ENCODE data around the gene ATP13A4.

ATP13A4 gene

DNA sequence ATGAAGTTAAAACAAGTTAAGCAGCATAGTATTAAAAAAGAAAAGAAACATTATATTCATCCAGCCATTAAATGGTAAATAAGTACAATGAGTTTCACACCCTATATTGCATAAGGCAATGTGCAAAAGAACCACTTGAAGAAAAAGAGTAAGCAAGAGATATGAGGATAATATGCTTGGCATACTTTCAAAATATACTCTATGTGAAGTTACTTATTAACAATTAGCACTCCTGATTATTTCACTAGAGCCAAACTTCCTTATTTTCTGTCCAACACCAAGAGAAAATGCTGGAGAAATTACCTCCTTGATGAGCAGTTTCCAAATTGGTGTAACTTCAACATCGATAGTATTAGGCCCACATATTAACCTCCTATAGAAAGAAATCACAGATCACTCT is 63.7 kb downstream of the ATP13A4 start:
- Mint-ChIP-seq H3K36me3 (no peaks in the 10 kb centered on the region), H3K9me3 (ENCODE audit: low read depth) (no peaks in the 10 kb centered on the region), H3K4me3 (no peak overlapping the region), H3K27me3 (no peaks in the 10 kb centered on the region), H3K27ac (no peak overlapping the region), H3K4me1 (ENCODE audit: low read depth) (no peaks in the 10 kb centered on the region)

DNA sequence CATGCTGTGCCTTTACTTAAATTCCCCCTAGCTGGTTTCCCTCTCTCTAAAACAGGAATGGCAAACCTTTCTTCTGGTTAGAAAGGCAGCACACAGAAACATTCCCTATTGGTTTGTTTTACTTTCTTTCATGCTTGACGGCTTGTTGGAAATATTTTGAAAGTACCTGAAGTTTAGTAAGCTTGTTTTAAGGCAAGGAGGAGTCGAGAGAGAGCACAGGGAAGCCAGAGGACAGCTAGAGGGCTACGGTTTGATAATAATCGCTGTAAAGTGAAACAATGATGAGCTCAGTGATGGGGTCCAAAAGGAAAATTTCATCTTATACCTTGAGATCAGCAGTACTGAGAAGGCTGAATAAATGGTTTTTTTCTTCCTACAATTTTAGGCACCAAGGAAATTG is 64.1 kb downstream of the ATP13A4 start:
- H3K9me3 Mint-ChIP-seq (ENCODE audit: low read depth), result no peaks in the 10 kb centered on the region
- no peaks in the 10 kb centered on the region for H3K4me1 Mint-ChIP-seq (ENCODE audit: low read depth)
- no peak overlapping the region for H3K4me3 Mint-ChIP-seq
- H3K27ac Mint-ChIP-seq, result no peak overlapping the region
- H3K36me3 Mint-ChIP-seq, result no peaks in the 10 kb centered on the region
- H3K27me3 Mint-ChIP-seq, result no peaks in the 10 kb centered on the region

- Mint-ChIP-seq H3K4me3 (no peak overlapping the region), H3K27ac (no peak overlapping the region), H3K36me3 (peaks cover under 1% of the 10 kb centered on the region), H3K4me1 (ENCODE audit: low read depth) (no peaks in the 10 kb centered on the region), H3K27me3 (no peaks in the 10 kb centered on the region), H3K9me3 (ENCODE audit: low read depth) (no peaks in the 10 kb centered on the region)
These were observed 64.7 kb downstream of the ATP13A4 start for GRCh38 chr3:193489949-193490348.

DNA sequence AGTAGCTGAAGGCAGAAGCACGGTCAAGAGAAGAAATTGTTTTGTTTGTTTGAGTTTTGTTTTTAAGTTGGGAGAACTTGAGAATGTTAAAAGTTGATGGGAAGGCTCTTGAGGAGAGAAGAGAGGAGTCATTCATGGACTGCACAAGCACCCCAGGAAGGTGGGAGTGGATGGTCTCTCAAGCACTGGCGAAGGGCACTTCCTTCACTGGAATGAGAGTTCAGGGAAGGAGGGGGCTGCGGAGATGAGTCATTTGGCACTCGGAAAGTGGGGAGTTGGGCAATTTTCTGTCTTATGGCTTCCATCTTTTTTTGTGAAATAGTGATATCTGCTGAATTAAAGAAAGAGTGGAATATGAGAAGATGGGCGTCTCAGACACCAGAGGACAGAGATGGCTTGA is 66.0 kb downstream of the ATP13A4 start:
- Mint-ChIP-seq H3K4me1 (ENCODE audit: low read depth) (no peaks in the 10 kb centered on the region), H3K27ac (no peak overlapping the region), H3K4me3 (no peak overlapping the region), H3K9me3 (ENCODE audit: low read depth) (no peaks in the 10 kb centered on the region), H3K36me3 (peaks cover 2% of the 10 kb centered on the region), H3K27me3 (no peaks in the 10 kb centered on the region)

DNA sequence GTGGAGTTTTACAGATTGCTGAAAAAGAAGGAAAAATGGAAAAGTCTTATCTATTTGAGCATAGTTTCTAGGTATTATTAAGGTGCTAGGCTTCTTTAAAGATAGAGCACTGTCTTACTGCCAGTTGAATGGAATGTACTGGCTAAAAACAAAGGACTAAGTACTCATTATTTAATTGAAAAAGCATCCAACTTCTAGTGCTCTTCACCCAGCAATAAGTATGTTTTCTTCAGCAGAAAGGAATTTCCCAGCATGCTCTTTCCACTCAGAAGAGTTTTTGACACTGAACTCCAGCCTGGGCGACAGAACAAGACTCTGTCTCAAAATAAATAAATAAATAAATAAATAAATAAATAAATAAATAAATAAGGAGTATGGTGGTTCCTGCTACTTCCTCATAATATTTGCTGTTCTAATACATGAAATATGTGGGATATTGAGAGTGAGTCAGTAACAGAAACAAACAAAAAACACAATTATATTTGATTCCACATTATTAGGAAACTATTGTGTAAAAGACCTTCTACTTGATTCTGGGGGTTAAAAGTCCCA is 70.6 kb downstream of the ATP13A4 start:
- H3K4me3 Mint-ChIP-seq, result no peak overlapping the region
- no peaks in the 10 kb centered on the region for H3K4me1 Mint-ChIP-seq (ENCODE audit: low read depth)
- H3K27ac Mint-ChIP-seq, result no peak overlapping the region

GRCh38 chr3:193481436-193481835 is 73.3 kb downstream of the ATP13A4 start:
- Mint-ChIP-seq H3K36me3 (peaks cover 10% of the 10 kb centered on the region), H3K9me3 (ENCODE audit: low read depth) (no peaks in the 10 kb centered on the region), H3K27ac (no peak overlapping the region), H3K4me1 (ENCODE audit: low read depth) (no peaks in the 10 kb centered on the region), H3K4me3 (no peak overlapping the region), H3K27me3 (no peaks in the 10 kb centered on the region)

More for the DNA sequence above, 70.6 kb downstream of the ATP13A4 start:
- Mint-ChIP-seq H3K36me3 (peaks cover 10% of the 10 kb centered on the region), H3K27me3 (no peaks in the 10 kb centered on the region), H3K9me3 (ENCODE audit: low read depth) (no peaks in the 10 kb centered on the region)

- Mint-ChIP-seq H3K27ac (no peak overlapping the region), H3K4me3 (no peak overlapping the region), H3K36me3 (no peaks in the 10 kb centered on the region), H3K9me3 (ENCODE audit: low read depth) (no peaks in the 10 kb centered on the region), H3K27me3 (no peaks in the 10 kb centered on the region), H3K4me1 (ENCODE audit: low read depth) (no peaks in the 10 kb centered on the region)
These were observed 80.2 kb downstream of the ATP13A4 start for GRCh38 chr3:193474446-193474845.

DNA sequence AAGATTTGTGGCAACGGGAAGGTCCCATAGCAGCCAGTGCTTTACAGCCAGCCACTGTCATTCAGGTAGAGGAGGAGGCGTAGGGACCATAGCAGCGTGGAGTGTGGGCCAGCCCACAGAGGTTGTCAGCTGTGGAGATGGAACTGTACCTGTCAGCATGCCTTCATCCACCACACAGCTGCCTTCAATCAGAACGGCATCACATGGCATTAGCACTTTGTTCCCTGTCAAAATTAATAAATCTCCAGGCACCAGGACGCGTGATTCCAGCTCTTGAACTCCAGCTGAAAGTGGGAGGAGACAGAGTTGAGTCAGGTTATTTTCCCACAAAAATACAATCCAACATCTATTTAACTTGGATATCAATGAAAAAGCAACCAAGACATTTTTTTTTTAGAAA is 84.0 kb downstream of the ATP13A4 start:
- no peak overlapping the region for H3K4me3 Mint-ChIP-seq

DNA sequence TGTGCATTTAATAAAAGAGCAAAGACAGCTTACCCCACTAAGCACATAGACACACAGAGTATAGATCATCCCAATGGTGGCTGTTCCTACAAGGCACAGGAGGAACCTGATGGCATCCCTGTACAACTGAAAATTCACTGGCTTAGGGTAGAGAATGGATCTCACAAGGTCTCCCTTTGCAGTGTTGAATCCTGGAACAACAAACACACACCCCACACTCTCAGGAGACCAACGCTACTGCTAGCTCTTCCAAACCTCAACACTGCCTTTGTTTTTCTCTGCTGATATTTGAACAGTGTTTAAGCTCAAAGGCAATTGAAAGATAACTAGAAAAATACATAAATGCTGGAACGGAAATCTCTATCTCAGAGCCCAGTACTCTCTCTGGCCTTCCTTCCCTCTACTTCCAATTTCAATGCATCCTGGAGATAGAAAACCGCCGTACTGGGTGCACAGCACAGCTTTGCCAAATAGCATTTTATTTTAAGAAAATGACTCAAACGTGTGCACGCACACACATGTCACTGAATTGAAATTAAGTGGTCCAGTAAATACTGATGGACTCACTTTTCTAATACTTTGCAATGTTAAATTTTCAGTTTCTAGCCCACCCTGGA is 88.6 kb downstream of the ATP13A4 start:
- peaks cover 13% of the 10 kb centered on the region for H3K36me3 Mint-ChIP-seq
- H3K27me3 Mint-ChIP-seq, result peaks cover 2% of the 10 kb centered on the region
- H3K9me3 Mint-ChIP-seq (ENCODE audit: low read depth), result peaks cover 5% of the 10 kb centered on the region
- no peak overlapping the region for H3K4me3 Mint-ChIP-seq
- H3K4me1 Mint-ChIP-seq (ENCODE audit: low read depth), result peaks cover 2% of the 10 kb centered on the region
- no peak overlapping the region for H3K27ac Mint-ChIP-seq

More for the DNA sequence above, 84.0 kb downstream of the ATP13A4 start:
- Mint-ChIP-seq H3K9me3 (ENCODE audit: low read depth) (no peaks in the 10 kb centered on the region), H3K27ac (no peak overlapping the region), H3K36me3 (peaks cover 5% of the 10 kb centered on the region), H3K4me1 (ENCODE audit: low read depth) (no peaks in the 10 kb centered on the region), H3K27me3 (no peaks in the 10 kb centered on the region)

DNA sequence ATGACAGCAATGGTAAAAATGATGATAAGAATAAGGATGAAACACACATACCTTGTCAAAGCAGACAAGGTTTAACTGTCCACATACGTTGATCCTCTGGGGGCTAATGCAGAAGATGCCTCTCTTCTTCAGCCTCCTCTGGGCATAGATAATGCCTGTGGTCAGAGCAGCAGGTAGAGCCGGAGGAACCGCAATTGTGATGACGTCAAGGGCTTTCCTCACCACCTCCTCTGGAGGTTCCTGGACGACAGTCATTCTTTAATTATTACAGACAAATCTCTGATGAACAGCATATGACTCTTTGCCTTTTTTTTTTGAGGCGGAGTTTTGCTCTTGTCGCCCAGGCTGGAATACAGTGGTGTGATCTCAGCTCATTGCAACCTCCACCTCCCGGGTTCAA is 89.8 kb downstream of the ATP13A4 start:
- no peak overlapping the region for H3K27ac Mint-ChIP-seq
- H3K4me1 Mint-ChIP-seq (ENCODE audit: low read depth), result peaks cover 3% of the 10 kb centered on the region
- H3K36me3 Mint-ChIP-seq, result peaks cover 13% of the 10 kb centered on the region
- peaks cover 3% of the 10 kb centered on the region for H3K27me3 Mint-ChIP-seq
- no peak overlapping the region for H3K4me3 Mint-ChIP-seq
- H3K9me3 Mint-ChIP-seq (ENCODE audit: low read depth), result peaks cover 5% of the 10 kb centered on the region

DNA sequence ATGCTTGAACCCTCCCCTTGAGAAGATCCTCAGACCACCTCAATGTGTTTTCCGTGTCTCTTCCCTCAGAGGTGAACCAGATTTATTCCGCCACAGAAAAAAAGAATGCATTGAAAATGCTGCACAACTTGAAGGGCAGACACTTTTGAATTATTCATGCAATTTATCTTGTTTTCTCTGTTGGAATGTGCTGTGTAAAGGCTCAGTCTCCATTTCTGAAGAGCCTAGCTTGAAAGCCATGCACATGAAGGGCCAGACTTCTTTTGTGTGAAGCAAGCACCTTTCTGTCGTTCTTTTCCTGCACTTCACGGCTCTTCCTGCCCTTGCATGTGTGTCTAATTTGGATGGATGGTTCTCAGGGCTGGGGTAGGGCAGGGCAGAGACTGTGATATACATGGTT is 97.2 kb downstream of the ATP13A4 start:
- Mint-ChIP-seq H3K4me1 (ENCODE audit: low read depth) (peaks cover 3% of the 10 kb centered on the region), H3K27me3 (peaks cover 3% of the 10 kb centered on the region), H3K9me3 (ENCODE audit: low read depth) (no peaks in the 10 kb centered on the region), H3K27ac (no peak overlapping the region), H3K4me3 (no peak overlapping the region), H3K36me3 (peaks cover 3% of the 10 kb centered on the region)

DNA sequence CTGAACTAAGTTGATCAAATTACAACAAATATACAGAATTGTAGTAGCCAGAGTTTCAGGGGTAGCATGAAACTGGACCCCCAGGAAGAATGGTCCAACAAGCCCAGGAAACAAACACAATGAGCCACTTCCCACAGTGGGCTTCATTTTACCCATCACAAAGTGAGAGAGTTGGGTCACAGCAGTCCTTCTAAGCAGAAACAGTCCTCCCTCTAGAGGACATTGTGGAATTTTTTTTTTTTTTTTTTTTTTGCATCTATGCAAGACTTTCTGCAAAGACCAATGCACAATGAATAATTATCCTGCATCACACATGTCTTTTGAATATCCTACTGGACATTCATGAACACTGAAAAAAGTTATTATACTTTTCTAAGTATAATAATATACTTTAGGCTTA is 102.4 kb downstream of the ATP13A4 start:
- no peak overlapping the region for H3K4me3 Mint-ChIP-seq
- no peaks in the 10 kb centered on the region for H3K27me3 Mint-ChIP-seq
- no peaks in the 10 kb centered on the region for H3K4me1 Mint-ChIP-seq (ENCODE audit: low read depth)
- H3K36me3 Mint-ChIP-seq, result peaks cover 3% of the 10 kb centered on the region
- H3K9me3 Mint-ChIP-seq (ENCODE audit: low read depth), result no peaks in the 10 kb centered on the region
- no peak overlapping the region for H3K27ac Mint-ChIP-seq

GRCh38 chr3:193451902-193452301 is 102.8 kb downstream of the ATP13A4 start:
- Mint-ChIP-seq H3K27me3 (no peaks in the 10 kb centered on the region), H3K27ac (no peak overlapping the region), H3K4me3 (no peak overlapping the region), H3K36me3 (peaks cover 6% of the 10 kb centered on the region), H3K4me1 (ENCODE audit: low read depth) (no peaks in the 10 kb centered on the region), H3K9me3 (ENCODE audit: low read depth) (no peaks in the 10 kb centered on the region)

DNA sequence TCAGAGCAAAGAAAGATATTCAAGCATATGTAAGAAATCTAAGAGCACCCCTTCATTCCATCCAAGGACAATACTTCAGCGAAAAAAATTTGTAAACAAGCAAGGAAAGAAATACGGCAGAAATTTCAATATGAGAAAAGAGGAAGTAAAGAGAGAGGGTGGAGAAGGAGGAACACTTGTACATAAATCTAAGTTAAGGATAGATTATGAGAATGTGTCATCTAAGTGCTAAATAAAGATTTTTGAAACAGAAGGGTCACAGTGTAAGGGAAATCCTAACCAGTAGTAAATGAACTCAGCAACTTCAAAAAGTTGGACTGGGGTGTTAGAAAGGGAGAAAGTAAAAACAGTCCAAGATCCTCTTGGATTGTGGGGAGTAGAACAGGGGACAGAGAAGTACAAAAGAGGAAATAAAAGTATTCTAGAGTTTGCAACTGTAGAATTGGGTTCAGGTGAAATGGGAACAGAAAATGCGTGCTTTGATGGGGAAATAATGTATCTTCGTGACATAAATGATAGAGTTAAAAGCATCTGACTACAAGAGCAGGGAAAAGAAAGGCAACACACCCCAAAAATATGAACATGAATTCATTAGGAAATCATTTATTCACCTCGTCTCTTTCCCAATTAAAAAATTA is 107.6 kb downstream of the ATP13A4 start:
- peaks cover 15% of the 10 kb centered on the region for H3K36me3 Mint-ChIP-seq
- H3K4me1 Mint-ChIP-seq (ENCODE audit: low read depth), result no peaks in the 10 kb centered on the region
- H3K27ac Mint-ChIP-seq, result no peak overlapping the region
- no peaks in the 10 kb centered on the region for H3K27me3 Mint-ChIP-seq
- H3K9me3 Mint-ChIP-seq (ENCODE audit: low read depth), result no peaks in the 10 kb centered on the region
- no peak overlapping the region for H3K4me3 Mint-ChIP-seq

DNA sequence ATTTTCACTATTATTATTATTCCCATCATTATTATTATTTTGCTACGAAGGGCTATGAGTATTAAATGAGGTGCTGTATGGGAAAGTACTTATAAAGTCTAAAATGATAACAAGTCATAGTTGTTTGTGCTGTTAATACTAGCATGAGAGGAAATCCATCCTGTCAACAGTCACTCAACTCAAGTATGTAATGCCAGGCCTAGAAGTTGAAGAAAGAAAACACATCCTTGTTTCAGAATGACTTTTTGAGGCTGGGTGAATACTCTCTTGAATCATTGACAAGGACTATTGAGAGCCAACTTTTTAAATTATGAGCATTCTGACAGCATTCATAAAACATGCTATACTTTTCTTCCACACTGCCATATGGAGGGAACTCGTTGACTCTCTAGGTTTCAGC is 115.3 kb downstream of the ATP13A4 start:
- H3K4me1 Mint-ChIP-seq (ENCODE audit: low read depth), result no peaks in the 10 kb centered on the region
- H3K27ac Mint-ChIP-seq, result no peak overlapping the region
- no peak overlapping the region for H3K4me3 Mint-ChIP-seq
- H3K36me3 Mint-ChIP-seq, result peaks cover 20% of the 10 kb centered on the region
- H3K27me3 Mint-ChIP-seq, result no peaks in the 10 kb centered on the region
- H3K9me3 Mint-ChIP-seq (ENCODE audit: low read depth), result no peaks in the 10 kb centered on the region
